CD4-positive, alpha-beta memory T cell (primary cell): Measurements from ENCODE around the gene TUBGCP6. TPM values are rescaled to one million over a fixed set of nuclear protein-coding genes. Genes with fewer than 3 reads are reported as not detected.
A peak's percentile ranks its signal among the peaks of the same experiment; 100 is the strongest.

Experiments
- CTCF ChIA-PET: fragments of 350-600 bp; sonication (Branson Sonifier 250); formaldehyde crosslinking; loops from one replicate; lab custom pipeline; 2021; ENCODE audit warnings: inconsistent platforms; ENCODE audit not compliant: partially characterized antibody; lab: Charles Lee
- POLR2A ChIA-PET: fragments of 350-600 bp; sonication (Branson Sonifier 250); formaldehyde crosslinking; loops from one replicate; lab custom pipeline; 2021; ENCODE audit not compliant: partially characterized antibody; lab: Charles Lee
- DNase-seq, 5 donors: peaks; one replicate each; pipeline versions ENCODE4 v3.0.0 to v3.0.0-alpha.2; 2020 to 2022; ENCODE audit warnings: mixed read lengths in 1 of 5
- H3K27ac ChIP-seq: one replicate; pipeline ENCODE4 v1.7.0; 2013; ENCODE audit warnings: low read depth, low read length
- H3K27me3 ChIP-seq: 2 replicates; pipeline ENCODE4 v1.7.0; 2013; ENCODE audit warnings: mild to moderate bottlenecking, low read length, moderate library complexity; ENCODE audit not compliant: insufficient read depth
- H3K36me3 ChIP-seq: 2 replicates; pipeline ENCODE4 v1.7.0; 2013; ENCODE audit warnings: mild to moderate bottlenecking, low read length, moderate library complexity; ENCODE audit not compliant: insufficient read depth
- H3K4me1 ChIP-seq: 2 replicates; pipeline ENCODE4 v1.7.0; 2013; ENCODE audit warnings: mild to moderate bottlenecking, low read length, moderate library complexity; ENCODE audit not compliant: insufficient read depth
- H3K4me3 ChIP-seq, 2 donors: one replicate each; pipeline ENCODE4 v1.7.0; 2013; ENCODE audit warnings: low read length in 2 of 2, mild to moderate bottlenecking in 1 of 2
- H3K9me3 ChIP-seq, 2 donors: one replicate each; pipeline ENCODE4 v1.7.0; 2013; ENCODE audit warnings: low read length in 2 of 2, control low read depth in 1 of 2; ENCODE audit not compliant: control insufficient read depth in 1 of 2
- H3K27ac Mint-ChIP-seq, 7 donors: one replicate each; pipeline ENCODE4 v1.8.0; 2020 to 2021; ENCODE audit warnings: mixed read lengths in 7 of 7, mild to moderate bottlenecking in 6 of 7, inconsistent platforms in 3 of 7, moderate library complexity in 3 of 7
- H3K27me3 Mint-ChIP-seq, 2 donors: one replicate each; pipeline ENCODE4 v1.8.0; 2020 to 2021; ENCODE audit warnings: mixed read lengths in 2 of 2
- H3K36me3 Mint-ChIP-seq, 2 donors: one replicate each; pipeline ENCODE4 v1.8.0; 2020 to 2021; ENCODE audit warnings: mixed read lengths in 2 of 2, inconsistent platforms in 1 of 2, mild to moderate bottlenecking in 1 of 2
- H3K4me1 Mint-ChIP-seq, 4 donors: one replicate each; pipeline ENCODE4 v1.8.0; 2020 to 2021; ENCODE audit warnings: mixed read lengths in 4 of 4, mild to moderate bottlenecking in 1 of 4
- H3K4me3 Mint-ChIP-seq, 8 donors: one replicate each; pipeline ENCODE4 v1.8.0; 2020 to 2021; ENCODE audit warnings: mixed read lengths in 8 of 8, mild to moderate bottlenecking in 7 of 8, moderate library complexity in 6 of 8, inconsistent platforms in 3 of 8
- H3K9me3 Mint-ChIP-seq, 8 donors: one replicate each; pipeline ENCODE4 v1.8.0; 2020 to 2021; ENCODE audit warnings: mixed read lengths in 8 of 8, mild to moderate bottlenecking in 5 of 8, inconsistent platforms in 3 of 8, moderate library complexity in 1 of 8
- intact Hi-C: fragments of 100-400 bp; cut with micrococcal nuclease; formaldehyde crosslinking; loops from one replicate; pipeline ENCODE4 v1.15.1; 2023
- polyA plus RNA-seq, 2 donors: library from polyadenylated mRNA; unstranded; fragments of 300-500 nt; fragmentation: Illumina TruSeq; gene quantifications; one replicate each; pipeline ENCODE4 v1.2.3, GENCODE V29; 2021
- total RNA-seq, 2 experiments: library from RNA; stranded (reverse); gene quantifications; one replicate each; pipeline ENCODE4 v1.2.3, GENCODE V29; 2021

Gene TUBGCP6
- total and polyA plus RNA-seq, 4 experiments from 2014 or later = 16.5 to 133 (median 76.2) TPM

- no peaks in the 10 kb centered on the region for H3K36me3 Mint-ChIP-seq
- ChIA-PET CTCF (interaction anchor here (1.1 kb wide), 1 partner anchor 236 kb away, joined by 4 read pairs; no protein-coding TSS in a partner anchor), POLR2A (interaction anchor here (1.4 kb wide), 1 partner anchor 11 kb away, joined by 3 read pairs; no protein-coding TSS in a partner anchor)
- Histone ChIP-seq H3K4me3 (no peak overlapping the region), H3K9me3 (no peaks in the 10 kb centered on the region), H3K4me1 (peaks cover 4% of the 10 kb centered on the region), H3K36me3 (no peaks in the 10 kb centered on the region), H3K27ac (no peak overlapping the region), H3K27me3 (no peaks in the 10 kb centered on the region)
- DNase-seq = no peak
- no peak overlapping the region for H3K27ac Mint-ChIP-seq
- no peaks in the 10 kb centered on the region for H3K9me3 Mint-ChIP-seq
- peaks cover 10 to 20% of the 10 kb centered on the region in 2 donors for H3K27me3 Mint-ChIP-seq
- intact Hi-C loops = no loop called here
- H3K4me1 Mint-ChIP-seq = peaks cover 0 to 7% (median 6%) of the 10 kb centered on the region in 4 donors
- H3K4me3 Mint-ChIP-seq = peak overlapping the region in 6 of 8 donors; percentile 15 to 66 (median 53)
These were observed 17.7 kb upstream of the TUBGCP6 start for GRCh38 chr22:50262460-50262911.

DNA sequence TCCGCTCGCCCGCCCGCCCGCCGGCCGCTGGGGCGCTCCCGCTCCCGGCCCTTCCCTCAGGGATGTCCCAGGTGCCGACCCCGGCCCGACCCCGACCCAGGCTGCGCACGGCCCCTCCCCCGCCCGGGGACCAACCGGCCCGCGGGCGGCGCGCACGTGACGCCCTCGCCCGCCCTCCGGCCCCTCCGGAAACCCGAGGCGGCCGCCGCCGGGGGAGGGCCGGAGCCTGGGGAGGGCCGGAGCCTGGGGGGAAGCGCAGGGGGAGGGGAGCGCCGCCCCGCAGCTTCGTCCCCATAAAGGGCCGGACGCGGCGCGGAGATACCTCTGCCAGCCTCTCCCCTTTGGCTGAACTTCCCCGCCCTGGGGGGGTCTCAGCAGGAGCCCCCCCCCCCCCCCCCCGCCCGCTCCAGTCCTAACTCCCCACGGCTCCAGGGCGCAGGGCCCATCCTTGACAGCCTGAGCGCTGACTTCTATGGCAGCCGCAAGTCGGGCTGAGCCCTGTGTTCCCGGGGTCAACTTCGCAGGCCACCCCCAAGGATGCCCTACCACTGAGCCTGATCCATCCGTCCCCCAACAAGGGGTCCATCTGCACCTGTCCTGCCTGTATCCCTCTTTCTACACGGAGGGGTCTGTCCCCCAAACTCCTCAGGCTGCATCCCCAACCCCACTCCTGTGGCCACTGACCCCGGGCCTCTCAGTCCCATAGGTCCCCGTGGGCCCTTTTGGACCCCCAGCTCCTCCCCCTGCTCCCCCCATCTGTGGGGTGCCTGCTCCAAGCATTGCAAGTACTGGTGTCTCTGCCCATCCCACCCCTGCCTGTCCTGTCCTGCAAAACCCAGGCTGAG lies 17.0 kb upstream of the TUBGCP6 start, which contains the start of gene MAPK12:
Gene MAPK12 (minus strand): TSS at position 69 of the 845 bp plus-strand sequence. CDS start 174 bp downstream, outside the sequence.
- no peaks in the 10 kb centered on the region for H3K36me3 ChIP-seq
- H3K27me3 ChIP-seq = no peaks in the 10 kb centered on the region
- no peaks in the 10 kb centered on the region for H3K9me3 ChIP-seq
- no peak within 1 kb of the TSS for H3K27ac Mint-ChIP-seq
- intact Hi-C loops = no loop called here
- H3K36me3 Mint-ChIP-seq = no peaks in the 10 kb centered on the region
- H3K9me3 Mint-ChIP-seq = no peaks in the 10 kb centered on the region
- no peak for DNase-seq
- ChIA-PET CTCF (interaction anchor here (1.1 kb wide), 1 partner anchor 236 kb away, joined by 4 read pairs; no protein-coding TSS in a partner anchor), POLR2A (interaction anchor here (1.4 kb wide), 1 partner anchor 10 kb away, joined by 3 read pairs; no protein-coding TSS in a partner anchor)
- no peak within 1 kb of the TSS for H3K27ac ChIP-seq
- H3K4me3 Mint-ChIP-seq = peak within 1 kb of the TSS in 6 of 8 donors; percentile 33 to 66 (median 53)
- no peak within 1 kb of the TSS for H3K4me3 ChIP-seq
- peaks cover 10 to 22% of the 10 kb centered on the region in 2 donors for H3K27me3 Mint-ChIP-seq
- peaks cover 0 to 7% (median 6%) of the 10 kb centered on the region in 4 donors for H3K4me1 Mint-ChIP-seq
- peaks cover 4% of the 10 kb centered on the region for H3K4me1 ChIP-seq

DNA sequence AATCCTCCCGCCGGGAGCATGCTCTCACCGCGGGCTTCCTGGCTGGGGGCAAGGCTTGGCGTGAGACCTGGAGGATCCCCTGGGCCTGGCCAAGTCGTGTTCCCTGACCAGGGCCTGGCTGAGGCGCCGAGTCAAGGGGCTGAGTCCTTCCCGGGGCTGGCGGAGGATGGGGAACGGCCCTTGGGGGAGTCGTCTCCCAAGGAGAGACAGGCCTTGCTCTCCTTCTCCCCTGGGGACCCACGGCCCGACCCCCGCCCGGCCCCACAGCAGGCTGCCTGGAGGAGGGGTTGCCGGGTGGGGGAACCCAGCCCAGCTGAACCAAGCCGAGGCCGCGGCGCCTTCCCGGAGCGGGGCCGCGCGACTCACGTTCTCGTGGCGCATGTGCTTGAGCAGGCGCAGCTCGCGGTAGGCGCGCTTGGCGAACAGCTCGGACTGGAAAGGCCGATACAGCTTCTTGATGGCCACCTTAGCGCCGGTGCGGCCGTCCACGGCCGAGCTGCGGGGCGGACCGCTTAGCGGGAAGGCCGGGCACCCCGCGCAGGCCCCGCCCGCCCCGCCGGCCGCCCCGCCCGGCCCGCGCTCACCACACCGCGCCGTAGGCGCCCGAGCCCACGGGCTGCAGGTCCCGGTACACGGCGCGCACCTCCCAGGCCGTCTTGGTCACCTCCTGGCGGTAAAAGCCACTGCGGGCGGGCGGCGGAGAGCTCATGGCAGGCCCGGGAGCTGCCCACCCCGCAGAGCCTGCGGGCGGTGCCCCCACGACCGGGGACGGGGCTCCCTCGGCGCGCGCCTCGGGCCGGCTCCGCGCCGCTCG lies 16.2 kb upstream of the TUBGCP6 start:
- H3K9me3 Mint-ChIP-seq = no peaks in the 10 kb centered on the region
- Histone ChIP-seq H3K27ac (no peak overlapping the region), H3K36me3 (no peaks in the 10 kb centered on the region), H3K27me3 (no peaks in the 10 kb centered on the region), H3K4me3 (no peak overlapping the region), H3K4me1 (peaks cover 4% of the 10 kb centered on the region), H3K9me3 (no peaks in the 10 kb centered on the region)
- peaks cover 10 to 22% of the 10 kb centered on the region in 2 donors for H3K27me3 Mint-ChIP-seq
- H3K36me3 Mint-ChIP-seq = no peaks in the 10 kb centered on the region
- no peak overlapping the region for H3K27ac Mint-ChIP-seq
- ChIA-PET CTCF (interaction anchor here (0.6 kb wide), 1 partner anchor 133 kb away, joined by 5 read pairs; no protein-coding TSS in a partner anchor), POLR2A (no interaction called here)
- intact Hi-C loops = no loop called here
- no peak for DNase-seq
- peaks cover 0 to 7% (median 6%) of the 10 kb centered on the region in 4 donors for H3K4me1 Mint-ChIP-seq
- no peak overlapping the region for H3K4me3 Mint-ChIP-seq

- DNase-seq = no peak
- ChIA-PET POLR2A (no interaction called here), CTCF (interaction anchor here (0.6 kb wide), 1 partner anchor 134 kb away, joined by 5 read pairs; no protein-coding TSS in a partner anchor)
- Mint-ChIP-seq H3K36me3 (no peaks in the 10 kb centered on the region), H3K27me3 (peaks cover 10 to 24% of the 10 kb centered on the region in 2 donors), H3K4me1 (peaks cover 0 to 7% (median 6%) of the 10 kb centered on the region in 4 donors), H3K27ac (no peak overlapping the region), H3K4me3 (no peak overlapping the region), H3K9me3 (no peaks in the 10 kb centered on the region)
- H3K27ac ChIP-seq = no peak overlapping the region
- H3K9me3 ChIP-seq = no peaks in the 10 kb centered on the region
- intact Hi-C loops = no loop called here
- H3K27me3 ChIP-seq = no peaks in the 10 kb centered on the region
- H3K36me3 ChIP-seq = no peaks in the 10 kb centered on the region
- H3K4me1 ChIP-seq = peaks cover 4% of the 10 kb centered on the region
- H3K4me3 ChIP-seq = no peak overlapping the region
These were observed 15.6 kb upstream of the TUBGCP6 start for GRCh38 chr22:50260434-50260800.

DNA sequence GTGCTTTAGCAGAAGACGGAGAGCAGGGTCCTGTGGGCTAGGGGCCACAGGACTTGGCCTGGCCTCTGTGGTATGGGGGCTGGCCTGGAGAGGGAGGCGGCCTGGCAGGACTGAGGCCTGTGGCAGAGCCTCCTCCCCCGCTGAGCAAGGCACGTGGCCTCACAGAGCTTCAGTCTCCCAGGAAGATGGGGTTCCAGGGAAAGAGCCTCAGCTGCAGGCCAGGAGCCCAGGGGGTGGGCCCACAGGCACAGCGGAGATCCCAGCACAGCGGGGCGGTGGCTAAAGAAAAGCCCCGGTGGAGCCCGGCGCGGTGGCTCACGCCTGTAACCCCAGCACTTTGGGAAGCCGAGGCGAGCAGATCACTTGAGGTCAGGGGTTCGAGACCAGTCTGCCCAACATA lies 14.5 kb upstream of the TUBGCP6 start:
- peaks cover 0 to 7% (median 6%) of the 10 kb centered on the region in 4 donors for H3K4me1 Mint-ChIP-seq
- no peak overlapping the region for H3K4me3 Mint-ChIP-seq
- Histone ChIP-seq H3K27me3 (no peaks in the 10 kb centered on the region), H3K9me3 (no peaks in the 10 kb centered on the region), H3K36me3 (no peaks in the 10 kb centered on the region), H3K4me1 (peaks cover 4% of the 10 kb centered on the region), H3K27ac (no peak overlapping the region), H3K4me3 (no peak overlapping the region)
- no peaks in the 10 kb centered on the region for H3K9me3 Mint-ChIP-seq
- peaks cover 11 to 21% of the 10 kb centered on the region in 2 donors for H3K27me3 Mint-ChIP-seq
- no peaks in the 10 kb centered on the region for H3K36me3 Mint-ChIP-seq
- POLR2A ChIA-PET = no interaction called here
- DNase-seq = no peak
- intact Hi-C loops = loop anchor here (10.0 kb wide), 1 partner anchor 215 kb away; the partner anchor contains the start of gene SBF1
- CTCF ChIA-PET = no interaction called here
- H3K27ac Mint-ChIP-seq = no peak overlapping the region

DNA sequence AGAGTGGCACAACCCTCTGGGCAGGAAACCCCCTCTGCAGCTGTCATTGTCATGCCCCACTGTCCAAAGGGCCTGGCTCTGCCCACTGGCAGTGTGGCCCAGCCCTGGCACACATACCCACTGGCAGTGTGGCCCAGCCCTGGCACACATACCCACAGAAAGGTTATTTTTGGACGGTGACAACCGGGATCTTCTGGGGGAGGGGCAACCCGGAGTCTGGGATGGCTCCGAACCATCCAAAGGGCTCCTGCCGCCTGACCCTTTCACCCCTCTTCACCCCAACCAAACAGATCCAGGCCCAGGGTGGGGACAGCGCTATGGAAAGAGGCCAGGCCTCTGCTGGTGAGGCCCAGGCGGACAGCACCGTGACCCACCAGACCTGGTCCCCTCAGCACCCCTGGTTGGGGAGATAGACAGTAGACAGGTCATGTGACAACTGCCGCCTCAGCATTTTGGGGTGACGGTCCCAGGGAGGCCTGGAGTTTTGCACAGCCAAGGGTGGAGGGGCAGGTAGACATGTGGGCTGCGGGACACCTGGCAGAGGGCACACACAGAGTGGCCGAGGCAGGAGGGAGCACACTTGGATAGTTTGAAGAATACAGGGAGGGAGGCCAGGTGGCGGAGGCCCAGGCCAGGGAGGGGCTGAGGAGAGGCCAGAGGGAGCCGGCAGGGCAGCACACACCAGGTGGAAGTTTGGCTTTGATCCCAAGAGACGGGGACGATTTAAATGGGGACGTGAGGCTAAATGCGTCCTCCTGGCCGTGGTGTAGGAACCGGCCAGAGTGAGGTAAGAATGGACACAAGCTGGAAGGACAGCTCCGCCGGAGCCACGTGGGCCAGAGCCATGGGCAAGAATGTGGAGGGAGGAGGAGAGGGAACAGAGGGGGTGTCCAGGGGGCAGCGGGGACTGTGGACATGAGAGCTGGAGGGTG lies 13.8 kb upstream of the TUBGCP6 start:
- Histone ChIP-seq H3K27me3 (no peaks in the 10 kb centered on the region), H3K4me1 (peaks cover 4% of the 10 kb centered on the region), H3K36me3 (no peaks in the 10 kb centered on the region), H3K4me3 (no peak overlapping the region), H3K9me3 (no peaks in the 10 kb centered on the region), H3K27ac (no peak overlapping the region)
- Mint-ChIP-seq H3K27ac (no peak overlapping the region), H3K9me3 (no peaks in the 10 kb centered on the region), H3K27me3 (peaks cover 11 to 21% of the 10 kb centered on the region in 2 donors), H3K4me3 (no peak overlapping the region), H3K4me1 (peaks cover 0 to 7% (median 6%) of the 10 kb centered on the region in 4 donors), H3K36me3 (no peaks in the 10 kb centered on the region)
- DNase-seq = no peak
- CTCF ChIA-PET = no interaction called here
- POLR2A ChIA-PET = no interaction called here
- intact Hi-C loops = loop anchor here (10.0 kb wide), 1 partner anchor 216 kb away; the partner anchor contains the start of gene SBF1
